ENCODE results near the gene TRAF3IP1.

The TRAF3IP1 gene

GRCh38 chr2:238415893-238416292, 95.6 kb downstream of the TRAF3IP1 start (continued):
- TF ChIP-seq PATZ1 (CRISPR knock-in tag; IDR thresholded peaks at IDR 0.05; ENCODE audit: borderline replicate concordance): no peak
- no peak for TF ChIP-seq CREB5 (CRISPR knock-in tag; IDR thresholded peaks at IDR 0.05; ENCODE audit: low read depth)

GRCh38 chr2:238418196-238418998, 98.1 kb downstream of the TRAF3IP1 start:
- TF ChIP-seq, protein P1, sequence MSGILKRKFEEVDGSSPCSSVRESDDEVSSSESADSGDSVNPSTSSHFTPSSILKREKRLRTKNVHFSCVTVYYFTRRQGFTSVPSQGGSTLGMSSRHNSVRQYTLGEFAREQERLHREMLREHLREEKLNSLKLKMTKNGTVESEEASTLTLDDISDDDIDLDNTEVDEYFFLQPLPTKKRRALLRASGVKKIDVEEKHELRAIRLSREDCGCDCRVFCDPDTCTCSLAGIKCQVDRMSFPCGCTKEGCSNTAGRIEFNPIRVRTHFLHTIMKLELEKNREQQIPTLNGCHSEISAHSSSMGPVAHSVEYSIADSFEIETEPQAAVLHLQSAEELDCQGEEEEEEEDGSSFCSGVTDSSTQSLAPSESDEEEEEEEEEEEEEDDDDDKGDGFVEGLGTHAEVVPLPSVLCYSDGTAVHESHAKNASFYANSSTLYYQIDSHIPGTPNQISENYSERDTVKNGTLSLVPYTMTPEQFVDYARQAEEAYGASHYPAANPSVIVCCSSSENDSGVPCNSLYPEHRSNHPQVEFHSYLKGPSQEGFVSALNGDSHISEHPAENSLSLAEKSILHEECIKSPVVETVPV (CRISPR knock-in tag; IDR thresholded peaks at IDR 0.05): no peak
- TF ChIP-seq TOX (CRISPR knock-in tag; IDR thresholded peaks at IDR 0.05; ENCODE audit: borderline replicate concordance): no peak
- no peak for TF ChIP-seq ZNF565 (CRISPR knock-in tag; conservative IDR thresholded peaks at IDR 0.05; ENCODE audit: low read depth)
- no peak for TF ChIP-seq ZFP3 (CRISPR knock-in tag; IDR thresholded peaks at IDR 0.05)
- no peak for TF ChIP-seq PATZ1 (CRISPR knock-in tag; IDR thresholded peaks at IDR 0.05; ENCODE audit: borderline replicate concordance)
- TF ChIP-seq ZNF70 (CRISPR knock-in tag; IDR thresholded peaks at IDR 0.05): no peak
- no peak for TF ChIP-seq CREB5 (CRISPR knock-in tag; IDR thresholded peaks at IDR 0.05; ENCODE audit: low read depth)
- no peak for TF ChIP-seq POU6F1 (CRISPR knock-in tag; IDR thresholded peaks at IDR 0.05; ENCODE audit: borderline replicate concordance, low read depth)
- no peak for TF ChIP-seq RARB (CRISPR knock-in tag; IDR thresholded peaks at IDR 0.05)
- ATAC-seq: no peak

DNA sequence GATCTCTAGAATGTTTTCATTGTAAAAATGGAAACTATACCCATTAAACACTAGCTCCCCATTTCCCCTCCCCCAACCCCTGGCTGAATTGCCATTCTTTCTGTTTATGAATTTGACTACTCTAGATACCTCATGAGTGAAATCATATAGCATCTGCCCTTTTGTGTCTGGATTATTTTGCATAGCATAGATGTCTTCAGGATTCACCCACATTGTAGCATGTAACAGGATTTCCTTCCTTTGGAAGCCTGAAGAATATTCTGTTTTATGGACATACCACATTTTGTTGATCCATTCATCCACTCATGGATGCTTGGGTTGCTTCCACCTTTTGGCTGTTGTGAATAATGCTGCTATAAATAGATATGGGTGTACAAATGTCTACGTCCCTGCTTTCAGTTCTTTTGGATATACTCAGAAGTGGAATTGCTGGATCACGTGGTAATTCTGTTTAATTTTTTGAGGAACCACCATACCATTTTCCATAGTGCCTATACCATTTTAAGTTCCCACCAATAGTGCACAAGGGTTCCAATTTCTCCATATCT, 98.8 kb downstream of the TRAF3IP1 start:
- no peak for ATAC-seq
- TF ChIP-seq ZNF8 (CRISPR knock-in tag; IDR thresholded peaks at IDR 0.05) (no peak), PPARA (CRISPR knock-in tag; IDR thresholded peaks at IDR 0.05; ENCODE audit: borderline replicate concordance) (no peak), ISL1 (CRISPR knock-in tag; IDR thresholded peaks at IDR 0.05) (no peak), CSDC2 (CRISPR knock-in tag; IDR thresholded peaks at IDR 0.05) (no peak), ARNTL (CRISPR knock-in tag; IDR thresholded peaks at IDR 0.05; ENCODE audit: borderline replicate concordance, low read depth) (no peak), ZC3H10 (CRISPR knock-in tag; IDR thresholded peaks at IDR 0.05) (no peak), ESRRG (CRISPR knock-in tag; IDR thresholded peaks at IDR 0.05) (no peak), PATZ1 (CRISPR knock-in tag; IDR thresholded peaks at IDR 0.05; ENCODE audit: borderline replicate concordance) (no peak), TCF4 (CRISPR knock-in tag; IDR thresholded peaks at IDR 0.05; ENCODE audit: borderline replicate concordance) (no peak), GLIS3 (CRISPR knock-in tag; IDR thresholded peaks at IDR 0.05) (no peak), OSR1 (CRISPR knock-in tag; IDR thresholded peaks at IDR 0.05) (no peak), ZNF70 (CRISPR knock-in tag; IDR thresholded peaks at IDR 0.05) (no peak), TOX (CRISPR knock-in tag; IDR thresholded peaks at IDR 0.05; ENCODE audit: borderline replicate concordance) (no peak)
